NCI-H345 treated with DMSO at 0.1 percent for 48 hours (cell line): ENCODE measurements around the gene GAS5.

Experiments
- DNase-seq: peaks from one replicate; lab custom pipeline; 2025; ENCODE audit not compliant: unreplicated experiment; lab: John Stamatoyannopoulos, UW

GAS5 gene

DNA sequence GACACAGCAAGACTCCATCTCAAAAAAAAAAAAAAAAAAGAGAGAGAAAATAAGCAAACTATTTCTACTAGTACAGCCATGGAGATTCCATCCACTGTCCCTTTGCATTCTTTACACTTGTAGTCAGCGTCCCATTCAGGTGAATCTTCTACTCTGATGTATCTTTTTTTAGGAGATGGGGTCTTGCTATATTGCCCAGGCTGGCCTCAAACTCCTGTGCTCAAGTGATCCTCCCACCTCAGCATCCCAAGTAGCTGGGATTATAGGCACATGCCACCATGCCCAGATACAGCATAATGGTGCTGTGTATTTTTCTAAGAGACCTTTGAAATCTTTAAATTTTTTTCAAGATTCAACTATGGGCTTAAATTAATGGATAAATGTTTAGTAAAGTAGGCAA, 35.0 kb downstream of the GAS5 start:
- DNase-seq, result no peak

DNA sequence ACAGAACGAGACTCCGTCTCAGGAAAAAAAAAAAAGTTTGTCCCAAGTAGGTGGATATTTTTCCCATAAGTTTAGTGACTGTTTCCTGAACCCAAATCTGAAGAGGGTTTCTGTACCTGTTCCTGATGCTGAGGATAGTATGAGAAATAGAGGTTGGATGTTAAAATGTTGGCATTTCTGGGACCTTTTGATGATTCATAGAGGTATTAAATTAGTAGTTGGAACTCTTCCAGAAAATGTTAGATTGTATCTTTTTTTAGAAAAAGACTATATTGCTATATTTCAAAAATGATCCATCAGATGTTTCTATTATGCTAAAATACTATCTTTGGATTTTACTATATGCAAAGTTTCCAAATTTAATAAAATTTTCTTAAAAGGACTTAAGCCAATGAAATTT, 40.2 kb downstream of the GAS5 start:
- no peak for DNase-seq

DNA sequence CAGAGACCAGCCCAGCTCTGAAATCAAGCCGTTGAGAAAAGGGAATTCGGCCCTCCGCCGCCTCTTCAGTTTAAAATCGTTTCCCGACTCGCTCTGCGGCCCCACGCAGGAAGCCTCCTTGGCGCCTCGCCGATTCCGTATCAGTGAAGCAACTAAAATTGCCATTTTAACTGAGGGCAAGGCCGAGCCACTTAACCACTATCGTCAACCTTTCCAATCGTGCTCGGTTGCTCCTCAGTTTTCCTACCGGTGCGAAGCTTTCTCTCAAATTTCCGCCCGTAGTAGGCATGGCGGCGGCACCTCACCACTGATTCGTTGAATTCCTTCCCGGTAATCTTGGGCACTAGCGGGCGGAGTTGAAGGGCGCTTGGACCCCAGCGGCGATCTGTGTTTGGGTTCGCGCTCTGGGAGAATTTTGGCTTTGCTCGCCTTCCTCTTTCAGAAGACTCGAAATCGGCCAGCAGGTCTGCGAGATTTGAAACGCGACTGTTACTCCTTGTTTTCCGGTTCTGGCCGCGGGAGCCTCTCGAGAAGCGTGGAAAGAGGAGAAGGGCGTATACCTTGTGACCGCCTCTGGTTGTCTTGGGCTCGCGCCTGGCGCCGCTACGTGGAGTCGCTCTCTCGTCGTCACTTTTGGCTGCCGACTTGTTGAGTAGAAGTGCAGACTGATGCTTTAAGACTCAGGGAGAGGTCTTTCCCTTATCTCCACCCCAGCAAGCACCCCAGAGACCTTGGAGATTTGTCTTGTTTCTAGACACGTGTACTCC, 43.3 kb downstream of the GAS5 start, which contains the start of the genes CENPL and DARS2:
TSS of gene CENPL (minus strand) at position 569 of the 767 bp plus-strand sequence. CDS start 13,584 bp downstream, outside the sequence.
TSS of gene DARS2 (plus strand) at position 359 of the 767 bp plus-strand sequence. CDS start 557 bp downstream, outside the sequence.
- peak; percentile 92 for DNase-seq

DNA sequence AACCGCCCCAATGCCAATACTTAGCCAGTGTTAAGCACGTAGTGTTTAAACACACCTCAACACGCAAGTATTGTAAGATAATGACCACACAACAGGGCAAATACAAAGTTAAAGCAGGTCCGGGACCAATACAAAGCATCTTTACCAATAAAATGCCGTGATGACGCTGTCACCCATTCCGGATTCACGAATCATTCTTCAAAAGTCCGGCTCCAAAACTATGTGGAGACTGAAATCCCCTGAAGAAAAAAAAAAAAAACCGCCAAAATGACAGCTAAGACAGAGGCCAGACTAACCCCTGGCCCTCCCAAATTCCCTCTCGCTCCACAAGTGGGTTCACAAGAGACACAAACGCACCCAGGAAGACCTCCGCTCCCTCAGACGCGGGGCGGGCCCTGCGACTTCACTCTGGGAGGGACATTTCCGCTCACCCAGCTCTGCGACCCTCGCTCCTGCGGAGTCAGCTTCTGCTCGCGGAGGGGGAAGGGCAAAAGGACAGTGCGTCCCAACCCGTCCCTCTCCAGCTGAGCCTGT, 43.9 kb downstream of the GAS5 start:
- DNase-seq, result no peak

DNA sequence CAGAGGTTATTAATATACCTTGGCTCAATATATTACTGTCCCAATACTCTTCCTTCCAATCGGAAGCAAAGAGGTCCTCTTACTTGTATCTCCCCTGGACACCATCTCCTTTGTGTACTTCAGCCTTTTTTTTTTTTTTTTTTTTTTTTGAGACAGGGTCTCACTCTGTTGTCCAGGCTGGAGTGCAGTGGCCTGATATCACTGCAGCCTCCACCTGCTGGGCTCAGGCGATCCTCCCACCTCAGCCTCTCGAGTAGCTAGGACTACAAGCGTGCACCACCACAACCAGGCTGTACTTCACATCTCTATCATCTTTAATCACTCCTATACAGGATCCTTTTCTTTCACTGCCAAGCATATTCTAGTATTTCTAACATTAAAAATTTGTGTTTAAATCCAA, 46.1 kb downstream of the GAS5 start:
- no peak for DNase-seq

DNA sequence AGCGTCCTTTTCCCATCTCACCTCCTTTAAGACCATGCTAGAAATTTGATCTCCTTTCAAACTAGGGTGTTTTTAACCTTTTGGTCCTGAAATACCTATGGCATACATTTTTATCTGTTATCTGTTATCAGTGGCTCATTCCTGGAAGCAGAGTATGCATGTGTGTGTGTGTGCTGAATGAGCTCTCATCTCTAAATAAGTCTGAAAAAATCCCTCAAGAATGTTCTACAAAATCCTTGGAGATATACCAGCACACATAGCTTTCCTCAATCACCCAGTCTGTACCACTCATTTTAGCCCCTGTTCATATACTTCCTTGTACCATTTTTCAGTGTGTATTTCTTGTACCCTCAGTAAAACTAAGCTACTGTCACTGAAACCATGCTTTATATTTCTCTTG, 49.3 kb downstream of the GAS5 start:
- DNase-seq, result no peak
